ENCODE results near the gene LAT.
"Not testable (repeated sequence)": the region's sequence is repeated elsewhere in the genome, so short reads cannot be mapped to it uniquely, and the experiment has no call there.

LAT gene

GRCh38 chr16:28977703-28978662, 6.9 kb upstream of the LAT start:
- DNase-seq: no peak

GRCh38 chr16:28980330-28980729, 4.5 kb upstream of the LAT start:
- not testable (repeated sequence) for DNase-seq

- no peak for DNase-seq
These were observed 3.9 kb upstream of the LAT start for GRCh38 chr16:28980929-28981328.

GRCh38 chr16:28981517-28981916, 3.3 kb upstream of the LAT start:
- no peak for DNase-seq

- no peak for DNase-seq
These were observed 2.4 kb upstream of the LAT start for GRCh38 chr16:28982418-28982817.

GRCh38 chr16:28982949-28983348, 1.9 kb upstream of the LAT start:
- no peak for DNase-seq

- no peak for DNase-seq
These were observed 1.2 kb upstream of the LAT start for GRCh38 chr16:28983644-28984043.

- DNase-seq: no peak
These were observed 761 bp upstream of the LAT start for GRCh38 chr16:28984091-28984490.

- no peak for DNase-seq
These were observed 574 bp downstream of the LAT start for GRCh38 chr16:28985211-28986041.

- no peak for DNase-seq
These were observed 1.2 kb downstream of the LAT start for GRCh38 chr16:28986046-28986445.

GRCh38 chr16:28986492-28986891, 1.6 kb downstream of the LAT start:
- DNase-seq: no peak

- DNase-seq: no peak
These were observed 2.5 kb downstream of the LAT start for GRCh38 chr16:28987170-28987853.

GRCh38 chr16:28989363-28989762, 4.5 kb downstream of the LAT start:
- DNase-seq: no peak

- peak; percentile 47 for DNase-seq
These were observed 5.7 kb downstream of the LAT start for GRCh38 chr16:28990375-28991040.

GRCh38 chr16:28991687-28992086, 6.8 kb downstream of the LAT start:
- no peak for DNase-seq

- no peak for DNase-seq
These were observed 7.6 kb downstream of the LAT start for GRCh38 chr16:28992496-28992895.

GRCh38 chr16:28998837-28999236, 14.0 kb downstream of the LAT start:
- DNase-seq: no peak

GRCh38 chr16:28999577-28999976, 14.7 kb downstream of the LAT start:
- no peak for DNase-seq

- DNase-seq: no peak
These were observed 15.2 kb downstream of the LAT start for GRCh38 chr16:29000019-29000418.

GRCh38 chr16:29004496-29005139, 19.8 kb downstream of the LAT start:
- DNase-seq: not testable (repeated sequence)

- peak; percentile 59 for DNase-seq
These were observed 23.1 kb downstream of the LAT start for GRCh38 chr16:29007730-29008593.

All from effector CD4-positive, alpha-beta T cell (primary cell).